GM19240 (cell line): ENCODE results near the gene TEKT5.
"Not testable (repeated sequence)": the region's sequence is repeated elsewhere in the genome, so short reads cannot be mapped to it uniquely, and the experiment has no call there.

ENCODE experiments used
- DNase-seq: peaks from one replicate; pipeline ENCODE4 v3.0.0; 2011; ENCODE audit warnings: low spot score; ENCODE audit not compliant: insufficient read length

The TEKT5 gene

DNA sequence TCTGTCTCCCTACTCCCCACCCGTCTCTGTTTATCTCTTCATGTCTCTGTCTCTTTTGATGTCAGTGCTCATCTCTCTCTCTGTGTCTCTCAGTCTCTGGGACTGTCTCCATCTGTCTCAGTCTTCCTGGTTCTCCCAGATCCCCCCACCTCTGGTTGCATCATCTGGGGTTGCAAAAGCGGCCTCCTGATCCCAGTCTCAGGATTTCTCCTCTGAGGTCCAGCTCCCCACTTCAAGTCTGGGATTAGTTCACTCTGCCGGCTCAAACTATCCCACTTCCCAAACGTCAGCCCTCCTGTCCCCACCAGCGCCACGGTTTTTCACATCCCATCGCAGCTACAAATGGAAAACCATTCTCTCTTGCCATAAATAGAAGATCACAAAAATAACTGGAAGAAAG is 9.0 kb downstream of the TEKT5 start:
- DNase-seq, result no peak

DNA sequence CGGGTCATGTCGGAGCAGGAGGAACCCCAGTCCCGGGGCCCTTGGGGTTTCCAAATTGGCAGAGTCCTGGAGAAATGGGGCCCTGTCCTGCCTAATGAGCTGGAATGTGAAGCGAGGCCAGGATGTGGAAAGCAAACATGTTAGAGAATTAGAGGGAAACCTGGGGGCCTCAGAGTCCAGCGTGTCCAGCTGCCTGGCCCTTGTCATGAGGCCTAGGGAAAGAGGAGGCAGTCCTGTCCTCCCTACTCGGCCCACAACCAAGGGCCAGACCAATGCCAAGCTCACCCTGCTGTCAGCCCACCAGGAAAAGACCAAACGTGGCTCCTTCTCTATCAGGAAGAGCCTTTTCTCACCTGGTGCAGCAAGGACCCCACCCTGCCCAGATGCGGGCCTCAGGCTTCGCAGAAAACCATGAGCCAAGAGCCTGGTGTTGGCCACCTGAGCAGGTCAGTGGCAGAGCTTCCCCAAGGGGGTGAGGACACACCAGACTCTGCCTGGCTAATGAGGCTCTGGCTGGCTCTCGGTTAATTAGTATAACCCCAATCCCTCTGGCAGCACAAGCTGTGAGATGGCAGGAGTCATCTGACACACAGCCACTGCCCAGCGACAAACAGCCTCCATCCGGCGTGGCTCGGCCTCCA is 10.1 kb downstream of the TEKT5 start:
- DNase-seq, result no peak

DNA sequence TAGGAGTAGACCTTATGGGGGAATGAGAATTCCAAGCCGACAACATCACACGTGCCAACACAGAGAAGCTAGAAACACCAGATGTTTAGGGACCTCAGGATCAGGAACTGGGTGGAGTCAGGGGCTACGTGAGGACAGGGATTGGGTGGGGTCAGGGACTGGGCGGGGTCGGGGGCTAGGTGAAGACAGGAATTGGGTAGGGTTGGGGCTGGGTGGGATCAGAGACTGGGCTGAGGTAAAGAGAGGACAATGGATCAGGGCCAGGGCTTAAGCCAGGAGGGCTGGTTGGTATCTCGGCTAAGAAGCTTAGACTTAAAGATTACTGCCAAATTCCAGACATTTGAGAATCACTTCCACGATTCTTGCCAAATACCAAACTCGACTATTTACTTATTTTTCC is 11.6 kb downstream of the TEKT5 start:
- DNase-seq, result no peak

DNA sequence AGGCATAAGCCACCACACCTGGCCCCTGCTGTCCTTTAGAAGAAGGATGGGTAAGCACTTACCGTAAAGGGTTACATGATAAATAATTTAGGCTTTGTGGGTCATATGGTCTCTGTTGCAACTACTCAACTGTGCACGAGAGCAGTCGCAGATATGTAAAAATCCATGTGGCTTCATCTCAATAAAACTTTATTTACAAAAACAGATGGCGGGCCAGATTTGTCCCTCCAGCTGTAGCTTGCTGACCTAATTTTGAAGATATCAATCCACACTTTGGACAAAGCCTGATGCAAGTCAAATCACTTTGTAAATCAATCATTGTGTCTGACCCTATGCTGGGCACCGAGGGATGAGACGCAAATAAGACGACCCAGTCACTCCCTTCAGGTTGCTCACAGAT is 12.1 kb downstream of the TEKT5 start:
- no peak for DNase-seq

DNA sequence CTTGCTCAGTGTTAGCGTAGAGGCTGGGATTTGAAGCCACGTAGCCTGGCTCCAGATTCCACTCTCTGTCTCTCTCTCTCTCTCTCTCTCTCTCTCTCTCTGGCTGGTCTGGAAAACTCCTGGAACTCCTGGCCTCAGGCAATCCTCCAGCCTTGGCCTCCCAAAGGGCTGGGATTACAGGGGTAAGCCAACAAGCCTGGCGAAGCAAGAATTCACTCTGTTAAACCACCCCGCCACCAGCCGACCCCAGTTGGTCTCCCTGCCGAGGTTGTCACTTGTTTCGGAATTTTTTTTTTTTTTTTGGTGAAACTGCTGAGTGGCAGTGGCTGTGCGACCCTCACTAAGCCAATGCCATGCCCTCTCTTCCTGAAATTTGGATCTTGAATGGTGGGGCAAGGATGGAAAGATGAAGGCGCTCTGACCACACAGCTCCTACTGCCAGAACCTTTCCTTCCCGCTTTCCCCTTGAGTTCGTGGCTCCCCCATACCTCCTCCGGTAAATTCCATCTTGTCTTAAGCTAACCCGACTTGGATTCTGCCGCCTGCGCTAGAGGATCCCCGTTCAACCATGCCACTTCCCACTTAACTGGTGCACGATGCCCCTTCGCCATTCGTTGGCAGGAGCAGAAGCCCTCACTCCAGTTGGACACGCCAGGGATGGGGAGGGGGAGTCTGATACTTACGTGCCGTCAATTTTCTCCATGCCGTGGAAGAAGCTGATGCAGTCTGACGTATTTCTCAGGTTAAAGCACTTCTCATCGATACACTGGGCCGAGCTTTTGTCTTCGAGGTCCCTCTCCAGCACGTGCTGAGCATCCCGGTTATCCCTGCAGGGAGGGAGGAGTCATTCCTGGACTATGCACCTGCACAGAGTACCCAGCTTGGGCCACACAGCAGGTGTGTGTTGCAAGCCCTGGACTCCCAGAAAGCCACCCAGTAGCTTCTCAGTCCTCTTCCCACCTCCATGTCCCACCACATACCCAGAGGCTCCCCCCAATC is 13.1 kb downstream of the TEKT5 start:
- no peak for DNase-seq

DNA sequence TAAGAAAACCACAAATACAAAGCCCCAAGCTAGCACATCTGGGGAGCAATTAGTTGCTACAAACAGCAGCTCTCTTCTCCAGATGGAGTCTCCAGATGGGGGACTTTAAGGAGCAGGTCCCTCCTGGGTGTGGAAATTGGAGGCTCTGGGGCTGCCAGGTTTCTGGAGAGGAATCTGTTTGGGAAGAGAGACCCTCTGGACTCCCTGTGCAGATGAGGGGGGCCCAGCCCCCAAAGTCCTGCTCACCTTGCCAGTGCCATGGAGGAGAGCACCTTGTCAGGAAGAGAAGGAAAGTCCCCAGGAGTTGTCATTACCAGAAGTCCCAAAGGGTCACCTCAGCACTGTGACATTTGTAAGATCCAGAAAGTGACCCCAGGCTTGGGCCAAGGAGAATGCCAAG is 14.8 kb downstream of the TEKT5 start:
- DNase-seq, result no peak

DNA sequence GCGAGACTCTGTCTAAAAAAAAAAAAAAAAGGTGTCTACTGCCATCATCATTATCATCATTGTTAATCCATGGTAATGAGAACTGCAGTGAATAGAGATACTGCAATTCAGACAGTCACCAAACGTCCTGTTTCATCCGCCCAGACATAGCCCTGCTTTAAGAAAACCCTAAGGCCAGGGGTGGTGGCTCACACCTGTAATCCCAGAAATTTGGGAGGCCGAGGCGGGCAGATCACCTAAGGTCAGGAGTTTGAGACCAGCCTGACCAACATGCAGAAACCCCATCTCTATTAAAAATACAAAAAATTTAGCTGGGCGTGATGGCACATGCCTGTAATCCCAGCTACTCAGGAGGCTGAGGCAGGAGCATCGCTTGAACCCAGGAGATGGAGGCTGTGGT is 15.3 kb downstream of the TEKT5 start:
- not testable (repeated sequence) for DNase-seq

DNA sequence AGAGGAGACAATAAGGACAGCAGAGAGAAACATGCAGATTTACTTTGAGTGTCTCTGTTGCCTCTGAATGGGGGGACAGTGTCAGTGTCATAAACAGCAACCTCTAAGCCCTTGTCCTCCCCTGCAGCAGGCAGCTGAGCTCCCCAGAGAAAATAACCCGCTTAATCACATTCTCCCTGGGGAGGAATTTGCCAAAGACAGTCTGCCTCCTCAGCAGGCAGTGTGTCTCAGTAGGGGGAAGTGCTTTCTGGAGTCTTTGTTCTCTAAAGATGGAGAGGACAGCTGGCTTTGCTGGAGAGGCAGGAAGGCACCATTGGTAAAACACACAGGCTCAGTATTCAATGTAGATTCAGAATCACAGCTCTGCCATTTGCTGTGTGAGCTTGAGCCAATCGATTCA is 16.1 kb downstream of the TEKT5 start:
- no peak for DNase-seq

DNA sequence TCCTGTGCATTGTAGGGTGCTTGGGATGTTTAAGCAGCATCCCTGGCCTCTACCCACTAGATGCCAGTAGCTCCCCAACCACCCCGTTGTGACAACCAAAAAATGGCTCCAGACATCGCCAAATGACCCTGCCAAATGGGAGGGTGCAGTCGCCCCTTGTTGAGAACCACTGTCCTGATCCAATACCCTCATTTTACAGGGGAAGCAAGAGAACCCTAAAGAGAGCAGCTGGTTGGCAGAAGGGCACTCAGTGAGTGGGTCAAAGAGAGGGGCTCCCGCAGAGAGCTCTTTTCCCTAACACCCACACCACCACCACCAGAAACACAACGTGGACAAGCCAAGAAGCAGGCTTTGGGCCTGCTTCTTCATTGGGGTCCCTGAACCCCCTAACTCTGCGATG is 18.4 kb downstream of the TEKT5 start:
- no peak for DNase-seq

DNA sequence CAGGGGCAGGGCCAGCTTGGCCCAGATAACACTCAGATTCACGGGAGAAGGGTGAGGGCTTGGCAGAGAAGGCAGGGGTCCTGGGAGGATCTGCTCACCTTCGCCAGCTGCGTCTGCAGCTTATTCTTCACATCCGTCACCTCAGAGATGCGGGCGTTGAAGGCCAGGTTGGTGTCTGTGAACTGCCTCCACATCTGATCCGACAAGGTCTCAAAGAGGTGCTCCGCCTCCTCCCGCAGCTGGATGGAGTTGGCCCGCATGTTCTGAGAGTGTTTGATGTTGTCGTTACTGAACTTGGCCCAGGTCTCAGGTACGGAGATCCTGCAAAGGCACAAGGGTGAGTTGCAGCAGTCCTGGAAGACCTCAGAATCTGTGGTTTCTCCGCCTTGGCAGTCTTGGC is 18.9 kb downstream of the TEKT5 start:
- no peak for DNase-seq

DNA sequence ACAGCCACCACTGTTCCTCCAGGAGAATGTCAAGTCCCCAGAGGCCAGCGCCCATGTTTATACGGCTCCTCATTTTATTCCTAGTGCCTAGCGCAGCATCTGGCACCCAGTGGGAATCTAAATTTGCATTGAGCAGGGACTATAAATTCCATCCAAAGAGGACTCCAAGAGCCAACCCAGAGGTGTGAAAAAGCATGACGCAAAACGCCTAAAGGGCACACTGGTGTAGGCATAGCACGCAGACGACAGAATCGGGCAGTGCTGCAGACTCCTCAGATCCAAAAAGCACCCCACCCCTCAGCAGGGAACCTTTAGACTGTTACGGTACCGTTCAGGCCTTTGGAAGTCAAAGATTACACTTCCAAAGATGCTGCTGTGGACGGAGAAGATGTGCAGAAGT is 19.5 kb downstream of the TEKT5 start:
- no peak for DNase-seq

DNA sequence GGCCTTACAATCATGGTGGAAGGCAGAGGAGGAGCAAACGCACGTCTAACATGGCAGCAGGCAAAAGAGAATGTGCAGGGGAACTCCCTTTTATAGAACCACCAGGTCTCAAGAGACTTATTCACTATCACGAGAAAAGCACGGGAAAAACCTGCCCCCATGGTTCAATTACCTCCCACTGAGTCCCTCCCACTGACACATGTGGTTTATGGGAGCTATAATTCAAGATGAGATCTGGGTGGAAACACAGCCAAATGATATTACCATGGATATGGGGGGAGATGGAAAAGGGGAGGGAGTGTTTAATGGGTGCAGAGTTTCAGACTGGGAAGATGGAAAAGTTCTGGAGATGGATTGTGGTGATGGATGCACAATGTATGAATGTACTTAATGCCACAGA is 23.0 kb downstream of the TEKT5 start:
- DNase-seq, result no peak

DNA sequence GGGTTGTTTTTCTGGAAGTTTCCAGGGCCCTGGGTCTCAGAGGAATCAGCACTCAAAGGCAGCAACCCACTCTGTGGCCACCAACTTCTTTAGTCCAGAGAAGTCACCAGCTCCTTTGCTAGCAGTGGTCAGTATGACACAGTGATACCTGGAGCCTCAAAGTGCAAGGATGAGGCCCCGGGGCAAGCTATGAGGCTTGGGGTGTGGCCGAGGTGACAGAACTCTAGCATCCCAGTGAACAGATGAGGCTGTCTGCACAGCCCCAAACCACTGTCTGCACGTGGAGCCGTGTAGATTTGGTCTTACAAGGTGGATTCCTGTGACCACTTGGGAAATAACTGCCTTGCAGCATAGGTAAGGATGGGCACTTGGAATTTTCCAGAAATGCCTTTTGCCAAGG is 24.9 kb downstream of the TEKT5 start:
- DNase-seq, result no peak

DNA sequence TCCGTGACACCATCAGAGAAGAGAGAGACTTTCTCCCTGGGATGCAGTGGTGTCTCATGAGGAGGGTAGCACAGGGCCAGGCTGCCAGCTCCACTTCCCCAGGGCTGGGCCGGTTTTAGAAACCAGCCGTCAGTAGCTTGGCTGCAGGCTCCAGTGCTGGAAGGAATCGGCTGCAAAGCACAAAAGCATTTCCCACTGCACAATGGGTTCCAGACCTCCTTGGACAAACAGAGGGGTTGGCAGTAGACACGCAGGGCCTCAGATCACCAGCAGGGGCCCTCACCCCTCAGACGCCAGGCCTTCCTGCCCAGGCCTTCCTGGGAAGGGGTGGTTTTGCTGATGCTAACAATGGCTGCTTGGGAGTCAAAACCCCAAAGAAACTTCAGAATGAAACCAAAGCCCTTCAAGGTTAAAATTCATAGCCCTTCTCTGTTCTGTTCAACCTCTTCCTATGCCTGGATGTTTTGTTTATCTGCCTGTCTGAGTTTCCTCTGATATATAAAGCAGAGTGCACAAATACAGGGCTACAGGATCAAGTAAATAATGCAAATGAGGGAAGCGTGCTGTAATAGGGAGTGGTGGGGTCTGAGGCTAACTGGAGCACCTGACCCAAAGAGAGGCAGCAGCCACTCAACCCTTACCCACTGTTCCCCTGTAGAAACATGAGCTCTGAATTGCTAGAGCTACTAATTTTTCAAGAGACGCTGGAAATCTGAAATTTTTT is 26.2 kb downstream of the TEKT5 start:
- peak; percentile 30 for DNase-seq

DNA sequence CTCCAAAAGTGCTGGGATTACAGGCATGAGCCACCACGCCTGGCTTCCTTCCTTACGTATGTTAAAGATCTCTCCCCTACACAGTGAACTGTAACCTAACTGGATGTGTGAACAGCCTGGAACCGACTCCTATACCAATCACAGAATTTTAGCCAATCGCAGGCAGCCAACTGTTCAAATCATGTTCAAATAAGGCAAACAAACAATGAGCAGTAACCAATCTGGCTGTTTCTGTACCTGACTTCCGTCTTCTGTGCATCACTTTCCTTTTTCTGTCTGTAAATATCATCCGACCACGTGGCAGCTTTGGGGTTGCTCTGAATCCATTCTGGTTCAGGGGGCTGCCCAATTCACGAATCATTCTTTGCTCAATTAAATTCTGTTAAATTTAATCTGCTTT is 27.5 kb downstream of the TEKT5 start:
- DNase-seq, result no peak

DNA sequence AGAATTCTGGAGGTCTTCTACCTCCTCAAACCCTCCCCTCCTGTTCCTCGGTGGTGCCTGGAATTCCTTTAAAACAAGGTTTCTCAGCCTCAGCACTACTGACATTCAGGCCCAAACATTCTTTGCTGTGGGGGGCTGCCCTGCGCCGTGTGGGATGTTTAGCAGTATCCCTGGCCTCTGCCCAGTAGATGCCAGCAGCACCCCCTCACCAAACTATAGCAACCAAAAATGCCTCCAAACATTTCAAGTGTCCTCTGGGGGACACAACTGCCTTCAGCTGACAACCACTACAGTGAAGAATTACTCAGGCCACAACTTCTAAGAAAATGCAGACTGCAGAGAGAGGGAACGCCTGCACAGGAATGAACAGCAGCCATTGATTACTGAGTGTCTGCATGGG is 28.4 kb downstream of the TEKT5 start:
- no peak for DNase-seq

DNA sequence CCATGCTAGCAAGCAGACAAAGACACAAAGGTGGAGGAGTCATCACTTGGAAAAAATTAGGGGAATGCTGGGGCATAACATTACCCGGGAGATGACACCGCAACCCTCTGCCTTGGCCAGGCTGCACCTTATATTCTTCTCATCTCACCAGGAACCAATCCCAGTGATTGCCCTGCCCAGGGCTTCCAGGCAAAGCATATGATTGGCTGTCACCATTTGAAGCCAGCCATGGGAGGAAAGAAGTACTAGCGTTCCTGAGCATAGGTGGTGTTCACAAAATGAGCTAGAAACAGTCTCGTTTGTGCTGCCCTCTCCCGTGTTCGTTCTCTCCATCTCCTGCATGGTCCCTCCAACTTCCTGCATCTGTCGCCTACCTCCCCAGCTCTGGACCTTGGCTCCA is 29.6 kb downstream of the TEKT5 start:
- no peak for DNase-seq

DNA sequence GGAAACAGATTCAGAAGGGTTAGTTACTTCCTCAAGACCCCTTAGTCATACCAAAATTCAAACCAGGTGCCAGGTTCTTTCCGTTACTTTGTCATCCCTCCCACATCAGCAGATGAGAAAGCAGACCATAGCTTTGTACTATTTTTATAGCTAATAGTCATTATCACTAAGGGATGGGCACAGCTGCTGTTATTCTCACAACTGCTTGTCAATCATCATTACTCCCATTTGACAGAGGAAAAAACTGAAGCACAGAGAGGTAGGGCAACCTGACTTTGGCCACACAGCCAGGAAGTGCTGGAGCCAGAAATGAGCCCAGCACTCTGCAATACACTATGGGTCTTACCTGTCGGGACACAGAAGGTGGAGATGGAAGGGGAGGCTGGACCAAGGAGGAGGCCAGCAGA is 30.0 kb downstream of the TEKT5 start:
- no peak for DNase-seq

DNA sequence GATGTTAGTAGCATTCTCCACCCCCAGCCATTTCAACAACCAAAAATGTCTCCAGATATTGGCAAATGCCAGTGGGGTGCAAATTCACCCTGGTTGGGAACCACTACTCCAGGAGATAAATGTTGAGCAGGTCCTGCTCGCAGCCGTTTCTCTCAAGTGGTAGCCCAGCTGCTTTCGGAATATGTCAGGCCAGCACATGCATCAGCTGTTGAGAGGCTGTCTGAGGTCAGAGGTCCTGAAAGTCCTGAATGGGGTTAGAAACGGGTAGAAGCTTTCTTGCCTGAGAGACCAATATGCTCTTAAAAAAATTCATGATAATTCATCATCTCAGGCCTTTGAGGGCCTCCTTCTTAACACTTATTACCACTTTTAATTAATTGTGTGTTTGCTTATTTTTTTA is 31.0 kb downstream of the TEKT5 start:
- no peak for DNase-seq

DNA sequence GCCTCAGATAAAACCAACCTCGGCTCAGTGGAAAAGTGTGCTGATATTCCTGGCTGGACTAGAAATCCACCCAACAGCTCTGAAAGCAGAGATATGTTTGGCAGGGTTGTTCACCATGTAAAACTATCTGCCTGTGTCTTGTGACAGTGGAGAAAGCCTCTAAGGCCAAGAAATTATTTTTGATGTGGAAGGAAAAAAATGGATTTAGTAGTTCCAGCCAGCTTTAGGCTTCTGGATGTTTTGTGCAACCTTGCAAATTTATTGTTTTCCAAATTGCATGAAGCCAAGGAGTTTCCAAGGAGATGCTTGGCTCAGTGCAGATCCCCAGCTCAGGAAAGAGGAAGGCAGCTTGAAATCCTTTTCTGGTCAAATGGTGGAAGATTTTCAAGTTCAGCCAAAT is 31.6 kb downstream of the TEKT5 start:
- no peak for DNase-seq

DNA sequence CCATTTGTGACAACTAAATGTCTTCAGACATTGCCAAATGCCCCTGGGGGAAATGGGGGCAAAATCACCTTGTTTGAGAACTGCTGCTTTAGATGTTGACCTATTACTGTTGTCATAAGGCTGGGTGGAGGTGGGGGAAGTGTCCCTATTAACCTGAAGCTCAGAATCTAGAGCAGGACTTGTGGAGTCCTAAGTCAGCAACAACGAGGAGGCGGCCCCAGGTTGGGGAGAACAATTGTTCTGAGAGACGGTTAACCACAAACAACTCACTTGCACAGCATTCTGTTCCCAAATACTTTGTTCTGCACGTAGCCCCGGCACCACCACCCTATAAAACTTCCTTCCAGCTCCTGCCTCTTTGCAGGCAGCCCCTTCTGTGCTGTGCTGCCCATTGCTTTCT is 32.5 kb downstream of the TEKT5 start:
- DNase-seq, result no peak

DNA sequence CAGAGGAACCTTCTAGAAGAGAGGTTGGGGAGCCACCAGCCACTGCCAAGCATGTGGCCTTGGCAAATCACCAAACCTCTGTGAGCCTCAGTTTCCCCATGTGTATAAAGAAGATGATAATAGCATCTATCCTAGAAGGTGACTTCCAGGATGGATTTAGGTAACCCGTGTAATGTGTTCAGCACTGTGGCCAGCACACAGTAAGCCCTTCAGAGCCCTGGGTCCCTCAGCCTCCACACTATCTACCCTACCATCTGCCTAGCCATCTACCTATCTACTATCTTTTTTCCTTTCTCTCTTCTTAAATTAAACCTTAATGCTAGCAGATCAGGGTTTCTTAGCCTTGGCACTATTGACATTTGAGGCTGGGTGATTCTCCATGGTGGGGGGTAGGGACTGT is 33.0 kb downstream of the TEKT5 start:
- DNase-seq, result no peak
